Endometrial microvascular endothelial cells (primary cell): ENCODE data around the gene PKNOX2. TPM values are rescaled to one million over a fixed set of nuclear protein-coding genes. Genes with fewer than 3 reads are reported as not detected.

Source experiments
- in situ Hi-C: cut with HindIII; loops from 2 replicates; pipeline ENCODE4 v1.10.0; 2017; ENCODE audit warnings: low sequenced_read_pairs, low pct_unique_long_range_greater_than_20kb; ENCODE audit errors: inconsistent ontology term
- total RNA-seq: library from RNA; depleted of rRNA; stranded (reverse); fragments of >200 nt; gene quantifications from one replicate; pipeline ENCODE4 v1.2.3, GENCODE V29; 2015; ENCODE audit errors: inconsistent ontology term

Gene PKNOX2
- total RNA-seq, 1 donor from 2014 or later, result not detected

- in situ Hi-C loops, result loop anchor here (10.0 kb wide), 1 partner anchor 206 kb away; no protein-coding TSS in a partner anchor
These were observed 236.7 kb downstream of the PKNOX2 start for GRCh38 chr11:125401235-125401634.

- in situ Hi-C loops, result loop anchor here (10.0 kb wide), 1 partner anchor 207 kb away; no protein-coding TSS in a partner anchor
These were observed 237.2 kb downstream of the PKNOX2 start for GRCh38 chr11:125401746-125402145.

GRCh38 chr11:125402435-125402834 is 237.9 kb downstream of the PKNOX2 start:
- in situ Hi-C loops, result loop anchor here (10.0 kb wide), 1 partner anchor 208 kb away; no protein-coding TSS in a partner anchor

GRCh38 chr11:125404157-125404810 is 239.7 kb downstream of the PKNOX2 start:
- in situ Hi-C loops, result loop anchor here (10.0 kb wide), 1 partner anchor 209 kb away; no protein-coding TSS in a partner anchor

- in situ Hi-C loops, result loop anchor here (10.0 kb wide), 1 partner anchor 210 kb away; no protein-coding TSS in a partner anchor
These were observed 240.6 kb downstream of the PKNOX2 start for GRCh38 chr11:125404811-125405790.

GRCh38 chr11:125407046-125407445 is 242.5 kb downstream of the PKNOX2 start:
- in situ Hi-C loops, result loop anchor here (10.0 kb wide), 1 partner anchor 212 kb away; no protein-coding TSS in a partner anchor

- in situ Hi-C loops, result loop anchor here (10.0 kb wide), 1 partner anchor 214 kb away; no protein-coding TSS in a partner anchor
These were observed 243.8 kb downstream of the PKNOX2 start for GRCh38 chr11:125408311-125408711.

- in situ Hi-C loops, result no loop called here
These were observed 245.5 kb downstream of the PKNOX2 start for GRCh38 chr11:125410091-125410490.

GRCh38 chr11:125412177-125412496 is 247.6 kb downstream of the PKNOX2 start:
- in situ Hi-C loops, result no loop called here

GRCh38 chr11:125412509-125412908 is 248.0 kb downstream of the PKNOX2 start:
- in situ Hi-C loops, result no loop called here

GRCh38 chr11:125413226-125413625 is 248.7 kb downstream of the PKNOX2 start:
- in situ Hi-C loops, result no loop called here

- in situ Hi-C loops, result no loop called here
These were observed 249.6 kb downstream of the PKNOX2 start for GRCh38 chr11:125414121-125414520.

GRCh38 chr11:125416981-125417935 is 252.7 kb downstream of the PKNOX2 start:
- in situ Hi-C loops, result no loop called here

- in situ Hi-C loops, result no loop called here
These were observed 253.8 kb downstream of the PKNOX2 start for GRCh38 chr11:125418396-125418795.

- in situ Hi-C loops, result no loop called here
These were observed 258.1 kb downstream of the PKNOX2 start for GRCh38 chr11:125422681-125423080.

- in situ Hi-C loops, result no loop called here
These were observed 258.8 kb downstream of the PKNOX2 start for GRCh38 chr11:125423247-125423849.

GRCh38 chr11:125425601-125426000 is 261.1 kb downstream of the PKNOX2 start:
- in situ Hi-C loops, result no loop called here

GRCh38 chr11:125426818-125427528 is 262.4 kb downstream of the PKNOX2 start:
- in situ Hi-C loops, result no loop called here
